Mucosa of rectum (tissue), 2 donors: ENCODE results near the gene MRNIP.
"Not testable (repeated sequence)": the region's sequence is repeated elsewhere in the genome, so short reads cannot be mapped to it uniquely, and the experiment has no call there.

Experiments used
- H3K27ac ChIP-seq, 2 donors: one replicate each; pipeline ENCODE4 v1.7.0; 2013; ENCODE audit warnings: inconsistent platforms in 2 of 2, low read depth in 2 of 2, low read length in 2 of 2
- H3K27me3 ChIP-seq, 2 donors: one replicate each; pipeline ENCODE4 v1.7.0; 2013; ENCODE audit warnings: low read length in 2 of 2; ENCODE audit not compliant: control insufficient read depth in 2 of 2, insufficient read depth in 2 of 2
- H3K36me3 ChIP-seq, 2 donors: one replicate each; pipeline ENCODE4 v1.7.0; 2013; ENCODE audit warnings: low read length in 2 of 2; ENCODE audit not compliant: control insufficient read depth in 2 of 2, insufficient read depth in 2 of 2
- H3K4me1 ChIP-seq, 2 donors: one replicate each; pipeline ENCODE4 v1.7.0; 2013; ENCODE audit warnings: low read length in 2 of 2, mild to moderate bottlenecking in 1 of 2; ENCODE audit not compliant: control insufficient read depth in 2 of 2, insufficient read depth in 2 of 2
- H3K4me3 ChIP-seq, 2 donors: one replicate each; pipeline ENCODE4 v1.7.0; 2013; ENCODE audit warnings: low read length in 2 of 2
- H3K9ac ChIP-seq, 2 donors: one replicate each; pipeline ENCODE4 v1.7.0; 2013; ENCODE audit warnings: low read length in 2 of 2, low read depth in 1 of 2, mild to moderate bottlenecking in 1 of 2
- H3K9me3 ChIP-seq, 2 donors: one replicate each; pipeline ENCODE4 v1.7.0; 2013; ENCODE audit warnings: low read length in 2 of 2; ENCODE audit not compliant: control insufficient read depth in 2 of 2
- donor health status: healthy.
- donor health status: Normal muscosa, but diverticular disease.

The MRNIP gene

GRCh38 chr5:179872055-179872827, 13.6 kb upstream of the MRNIP start:
- H3K36me3 ChIP-seq, result peaks cover 59 to 70% of the 10 kb centered on the region in 2 donors

GRCh38 chr5:179871533-179871932, 12.9 kb upstream of the MRNIP start:
- H3K9ac ChIP-seq, H3K27ac ChIP-seq, H3K4me1 ChIP-seq, H3K4me3 ChIP-seq, H3K9me3 ChIP-seq, H3K27me3 ChIP-seq: not testable (repeated sequence)
- H3K36me3 ChIP-seq, result peaks cover 60 to 73% of the 10 kb centered on the region in 2 donors

More at GRCh38 chr5:179872055-179872827, 13.6 kb upstream of the MRNIP start:
- Histone ChIP-seq H3K9me3 (no peaks in the 10 kb centered on the region), H3K9ac (no peak overlapping the region), H3K27me3 (no peaks in the 10 kb centered on the region), H3K4me1 (no peaks in the 10 kb centered on the region), H3K4me3 (no peak overlapping the region), H3K27ac (no peak overlapping the region)

- Histone ChIP-seq H3K9ac (no peak overlapping the region), H3K4me3 (no peak overlapping the region), H3K27ac (no peak overlapping the region), H3K9me3 (no peaks in the 10 kb centered on the region), H3K27me3 (no peaks in the 10 kb centered on the region), H3K36me3 (peaks cover 59 to 72% of the 10 kb centered on the region in 2 donors), H3K4me1 (no peaks in the 10 kb centered on the region)
These were observed 12.3 kb upstream of the MRNIP start for GRCh38 chr5:179870952-179871351.

GRCh38 chr5:179870403-179870903, 11.8 kb upstream of the MRNIP start:
- no peaks in the 10 kb centered on the region for H3K27me3 ChIP-seq
- no peak overlapping the region for H3K27ac ChIP-seq
- no peak overlapping the region for H3K4me3 ChIP-seq
- no peaks in the 10 kb centered on the region for H3K4me1 ChIP-seq
- H3K36me3 ChIP-seq, result peaks cover 56 to 67% of the 10 kb centered on the region in 2 donors
- no peaks in the 10 kb centered on the region for H3K9me3 ChIP-seq
- H3K9ac ChIP-seq, result no peak overlapping the region

GRCh38 chr5:179869641-179870402, 11.2 kb upstream of the MRNIP start:
- Histone ChIP-seq H3K36me3 (peaks cover 57 to 61% of the 10 kb centered on the region in 2 donors), H3K4me1 (no peaks in the 10 kb centered on the region), H3K9me3 (no peaks in the 10 kb centered on the region), H3K4me3 (no peak overlapping the region), H3K9ac (no peak overlapping the region), H3K27ac (no peak overlapping the region), H3K27me3 (no peaks in the 10 kb centered on the region)

GRCh38 chr5:179869101-179869500, 10.5 kb upstream of the MRNIP start:
- Histone ChIP-seq H3K36me3 (peaks cover 56 to 59% of the 10 kb centered on the region in 2 donors), H3K4me1 (no peaks in the 10 kb centered on the region), H3K27me3 (no peaks in the 10 kb centered on the region), H3K9ac (no peak overlapping the region), H3K9me3 (no peaks in the 10 kb centered on the region), H3K4me3 (no peak overlapping the region), H3K27ac (no peak overlapping the region)

- Histone ChIP-seq H3K9ac (no peak overlapping the region), H3K27ac (no peak overlapping the region), H3K36me3 (peaks cover 57 to 62% of the 10 kb centered on the region in 2 donors), H3K4me1 (no peaks in the 10 kb centered on the region), H3K27me3 (no peaks in the 10 kb centered on the region), H3K4me3 (no peak overlapping the region), H3K9me3 (no peaks in the 10 kb centered on the region)
These were observed 9.9 kb upstream of the MRNIP start for GRCh38 chr5:179868541-179868940.

GRCh38 chr5:179867476-179867875, 8.9 kb upstream of the MRNIP start:
- no peak overlapping the region for H3K27ac ChIP-seq
- peaks cover 58 to 62% of the 10 kb centered on the region in 2 donors for H3K36me3 ChIP-seq
- no peak overlapping the region for H3K9ac ChIP-seq

GRCh38 chr5:179867079-179867465, 8.5 kb upstream of the MRNIP start:
- Histone ChIP-seq H3K36me3 (peaks cover 57 to 62% of the 10 kb centered on the region in 2 donors), H3K9ac (no peak overlapping the region), H3K9me3 (no peaks in the 10 kb centered on the region), H3K4me3 (no peak overlapping the region), H3K27me3 (no peaks in the 10 kb centered on the region), H3K27ac (no peak overlapping the region), H3K4me1 (no peaks in the 10 kb centered on the region)

More at GRCh38 chr5:179867476-179867875, 8.9 kb upstream of the MRNIP start:
- Histone ChIP-seq H3K4me3 (no peak overlapping the region), H3K27me3 (no peaks in the 10 kb centered on the region), H3K4me1 (no peaks in the 10 kb centered on the region), H3K9me3 (no peaks in the 10 kb centered on the region)
